ENCODE results near the gene ADGRG6.

- TF ChIP-seq, protein P1, sequence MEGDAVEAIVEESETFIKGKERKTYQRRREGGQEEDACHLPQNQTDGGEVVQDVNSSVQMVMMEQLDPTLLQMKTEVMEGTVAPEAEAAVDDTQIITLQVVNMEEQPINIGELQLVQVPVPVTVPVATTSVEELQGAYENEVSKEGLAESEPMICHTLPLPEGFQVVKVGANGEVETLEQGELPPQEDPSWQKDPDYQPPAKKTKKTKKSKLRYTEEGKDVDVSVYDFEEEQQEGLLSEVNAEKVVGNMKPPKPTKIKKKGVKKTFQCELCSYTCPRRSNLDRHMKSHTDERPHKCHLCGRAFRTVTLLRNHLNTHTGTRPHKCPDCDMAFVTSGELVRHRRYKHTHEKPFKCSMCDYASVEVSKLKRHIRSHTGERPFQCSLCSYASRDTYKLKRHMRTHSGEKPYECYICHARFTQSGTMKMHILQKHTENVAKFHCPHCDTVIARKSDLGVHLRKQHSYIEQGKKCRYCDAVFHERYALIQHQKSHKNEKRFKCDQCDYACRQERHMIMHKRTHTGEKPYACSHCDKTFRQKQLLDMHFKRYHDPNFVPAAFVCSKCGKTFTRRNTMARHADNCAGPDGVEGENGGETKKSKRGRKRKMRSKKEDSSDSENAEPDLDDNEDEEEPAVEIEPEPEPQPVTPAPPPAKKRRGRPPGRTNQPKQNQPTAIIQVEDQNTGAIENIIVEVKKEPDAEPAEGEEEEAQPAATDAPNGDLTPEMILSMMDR (IDR thresholded peaks at IDR 0.05; ENCODE audit: low read length) = no peak
- TF ChIP-seq EZH2 (IDR thresholded peaks at IDR 0.05; ENCODE audit: borderline replicate concordance, low read length) = no peak
These were observed 26.4 kb upstream of the ADGRG6 start for GRCh38 chr6:142275236-142276006.

Data from OCI-LY1 (cell line).